Caco-2 (cell line): Measurements from ENCODE around the gene LDB3. TPM values are rescaled to one million over a fixed set of nuclear protein-coding genes. Genes with fewer than 3 reads are reported as not detected.

ENCODE experiments used
- BruUV-seq: library from RNA; stranded (reverse); fragments of 400-500 nt; replicated peaks from 2 replicates; lab custom pipeline; 2021; lab: Mats Ljungman, UMichigan
- CTCF ChIA-PET: fragments of 300-600 bp; sonication (Branson Sonifier 250); formaldehyde crosslinking; loops from one replicate; lab custom pipeline; 2022; ENCODE audit warnings: antibody characterized with exemption; lab: Charles Lee
- POLR2A ChIA-PET: fragments of 300-600 bp; sonication (Branson Sonifier 250); formaldehyde crosslinking; loops from one replicate; lab custom pipeline; 2022; ENCODE audit warnings: antibody characterized with exemption; lab: Charles Lee
- DNase-seq, 2 experiments: peaks; one replicate each; pipeline versions ENCODE4 v3.0.0 to v3.0.0-alpha.2; 2020 to 2022
- H3K27me3 ChIP-seq: replicated peaks from 2 replicates; pipeline ENCODE4 v1.6.0; 2011; ENCODE audit warnings: low read length; ENCODE audit not compliant: control insufficient read depth, insufficient read depth
- H3K36me3 ChIP-seq: 2 replicates; pipeline ENCODE4 v1.5.1; 2011; ENCODE audit warnings: low read length; ENCODE audit not compliant: control insufficient read depth, insufficient read depth
- H3K4me1 ChIP-seq: fragments of 250-450 bp; sonication (Bioruptor Pico); 2 replicates; pipeline ENCODE4 v1.5.1; 2020; ENCODE audit warnings: mild to moderate bottlenecking
- H3K4me3 ChIP-seq: 2 replicates; pipeline ENCODE4 v1.5.1; 2011; ENCODE audit warnings: low read depth, mild to moderate bottlenecking, control low read depth, low read length
- H3K9me3 ChIP-seq: fragments of 250-450 bp; sonication (Bioruptor Pico); 2 replicates; pipeline ENCODE4 v1.5.1; 2020; ENCODE audit warnings: mild to moderate bottlenecking, moderate library complexity
- H3K27ac Mint-ChIP-seq: one replicate; pipeline ENCODE4 v1.8.0; 2022; ENCODE audit warnings: mixed read lengths; ENCODE audit not compliant: unreplicated experiment
- H3K27me3 Mint-ChIP-seq: one replicate; pipeline ENCODE4 v1.8.0; 2022; ENCODE audit warnings: mixed read lengths; ENCODE audit not compliant: insufficient read depth, unreplicated experiment
- H3K36me3 Mint-ChIP-seq: one replicate; pipeline ENCODE4 v1.8.0; 2022; ENCODE audit warnings: mild to moderate bottlenecking, mixed read lengths; ENCODE audit not compliant: insufficient read depth, unreplicated experiment
- H3K4me1 Mint-ChIP-seq: one replicate; pipeline ENCODE4 v1.8.0; 2022; ENCODE audit warnings: low read depth, mixed read lengths; ENCODE audit not compliant: unreplicated experiment
- H3K4me3 Mint-ChIP-seq: one replicate; pipeline ENCODE4 v1.8.0; 2022; ENCODE audit warnings: mild to moderate bottlenecking, moderate library complexity, mixed read lengths; ENCODE audit not compliant: unreplicated experiment
- H3K9me3 Mint-ChIP-seq: one replicate; pipeline ENCODE4 v1.8.0; 2022; ENCODE audit warnings: mixed read lengths; ENCODE audit not compliant: unreplicated experiment
- CTCF ChIP-seq, 2 experiments: fragments of 200-600 bp in 1 of 2; IDR thresholded peaks; 1 replicate in 1 of 2; 2 replicates in 1 of 2; pipeline versions ENCODE4 v1.5.1 to v1.8.0; 2011 to 2022; ENCODE audit warnings: antibody characterized with exemption in 1 of 2, control low read depth in 1 of 2, inconsistent platforms in 1 of 2, low read depth in 1 of 2, low read length in 1 of 2, mild to moderate bottlenecking in 1 of 2, moderate library complexity in 1 of 2; ENCODE audit not compliant: insufficient read depth in 1 of 2, severe bottlenecking in 1 of 2, unreplicated experiment in 1 of 2
- intact Hi-C: fragments of 100-400 bp; cut with micrococcal nuclease; formaldehyde crosslinking; loops from one replicate; pipeline ENCODE4 v1.10.0; 2022; ENCODE audit not compliant: unreplicated experiment
- total RNA-seq: library from RNA; stranded (reverse); gene quantifications from 2 replicates; pipeline ENCODE4 v1.2.3, GENCODE V29; 2022

LDB3 gene
- total RNA-seq, 1 experiment from 2014 or later = 0.09 TPM

- no peak for TF ChIP-seq CTCF (IDR thresholded peaks at IDR 0.05; ENCODE audit: insufficient read depth in 1 of 2, low read depth in 1 of 2, low read length in 1 of 2, severe bottlenecking in 1 of 2, unreplicated experiment in 1 of 2)
- Histone ChIP-seq H3K9me3 (no peaks in the 10 kb centered on the region), H3K4me3 (no peak overlapping the region), H3K4me1 (peaks cover 11% of the 10 kb centered on the region), H3K36me3 (no peaks in the 10 kb centered on the region), H3K27me3 (no peaks in the 10 kb centered on the region)
- H3K27me3 Mint-ChIP-seq = no peaks in the 10 kb centered on the region
- intact Hi-C loops = no loop called here
- no peak overlapping the region for H3K4me3 Mint-ChIP-seq
- CTCF ChIA-PET = interaction anchor here (1.5 kb wide), 1 partner anchor 49 kb away, joined by 4 read pairs; no protein-coding TSS in a partner anchor
- BruUV-seq = no TSS peak
- no peaks in the 10 kb centered on the region for H3K9me3 Mint-ChIP-seq
- no peaks in the 10 kb centered on the region for H3K36me3 Mint-ChIP-seq
- DNase-seq = no peak
- POLR2A ChIA-PET = no interaction called here
- H3K27ac Mint-ChIP-seq = no peak overlapping the region
- peaks cover 7% of the 10 kb centered on the region for H3K4me1 Mint-ChIP-seq
Observed at GRCh38 chr10:86708068-86708782, 39.9 kb downstream of the LDB3 start.

- Mint-ChIP-seq H3K27ac (no peak overlapping the region), H3K4me3 (no peak overlapping the region), H3K27me3 (no peaks in the 10 kb centered on the region), H3K9me3 (no peaks in the 10 kb centered on the region), H3K4me1 (peaks cover 7% of the 10 kb centered on the region), H3K36me3 (no peaks in the 10 kb centered on the region)
- no peaks in the 10 kb centered on the region for H3K9me3 ChIP-seq
- H3K4me3 ChIP-seq = no peak overlapping the region
- no TSS peak for BruUV-seq
- no peak for DNase-seq
- no peaks in the 10 kb centered on the region for H3K36me3 ChIP-seq
- POLR2A ChIA-PET = no interaction called here
- H3K27me3 ChIP-seq = no peaks in the 10 kb centered on the region
- intact Hi-C loops = no loop called here
- no peak for TF ChIP-seq CTCF (IDR thresholded peaks at IDR 0.05; ENCODE audit: insufficient read depth in 1 of 2, low read depth in 1 of 2, low read length in 1 of 2, severe bottlenecking in 1 of 2, unreplicated experiment in 1 of 2)
- CTCF ChIA-PET = interaction anchor here (1.5 kb wide), 1 partner anchor 49 kb away, joined by 4 read pairs; no protein-coding TSS in a partner anchor
- H3K4me1 ChIP-seq = peaks cover 11% of the 10 kb centered on the region
Observed at GRCh38 chr10:86708783-86709380, 40.6 kb downstream of the LDB3 start.

GRCh38 chr10:86709396-86710185 lies 41.3 kb downstream of the LDB3 start:
- intact Hi-C loops = no loop called here
- H3K36me3 Mint-ChIP-seq = no peaks in the 10 kb centered on the region
- no peak for TF ChIP-seq CTCF (IDR thresholded peaks at IDR 0.05; ENCODE audit: insufficient read depth in 1 of 2, low read depth in 1 of 2, low read length in 1 of 2, severe bottlenecking in 1 of 2, unreplicated experiment in 1 of 2)
- ChIA-PET CTCF (interaction anchor here (1.5 kb wide), 1 partner anchor 48 kb away, joined by 4 read pairs; no protein-coding TSS in a partner anchor), POLR2A (no interaction called here)
- no peaks in the 10 kb centered on the region for H3K27me3 Mint-ChIP-seq
- DNase-seq = no peak
- no peak overlapping the region for H3K4me3 ChIP-seq
- no peak overlapping the region for H3K27ac Mint-ChIP-seq
- peaks cover 7% of the 10 kb centered on the region for H3K4me1 Mint-ChIP-seq
- H3K27me3 ChIP-seq = no peaks in the 10 kb centered on the region
- peaks cover 11% of the 10 kb centered on the region for H3K4me1 ChIP-seq
- H3K9me3 ChIP-seq = no peaks in the 10 kb centered on the region
- BruUV-seq = no TSS peak
- no peaks in the 10 kb centered on the region for H3K9me3 Mint-ChIP-seq
- H3K4me3 Mint-ChIP-seq = peak overlapping the region; percentile 86
- no peaks in the 10 kb centered on the region for H3K36me3 ChIP-seq
